ENCODE measurements around the gene C15orf62. TPM values are rescaled to one million over a fixed set of nuclear protein-coding genes. Genes with fewer than 3 reads are reported as not detected.

Gene C15orf62
- total RNA-seq: 0.13 TPM
- 1 to 10 TPM in 5 of 8 donors, under 1 TPM in 3; 0.64 to 2.2 (median 1.4) TPM for polyA plus RNA-seq (ENCODE audit: insufficient read depth in 1 of 8, insufficient read length in 8 of 8, low replicate concordance in 1 of 8)
- long read RNA-seq, donor 1, partial matches to known transcripts: 0 of 1 reads
- long read RNA-seq, donor 1, other reads (novel, unspliced or antisense): 0 of 1 reads
- long read RNA-seq, donor 2: 0 reads
- long read RNA-seq, donor 3, partial matches to known transcripts: 0 of 7 reads
- long read RNA-seq, donor 3, other reads (novel, unspliced or antisense): 6 of 7 reads
- long read RNA-seq, donor 4, partial matches to known transcripts: 0 of 3 reads
- long read RNA-seq, donor 4, other reads (novel, unspliced or antisense): 0 of 3 reads
- long read RNA-seq, donor 5, partial matches to known transcripts: 0 of 2 reads
- long read RNA-seq, donor 5, other reads (novel, unspliced or antisense): 0 of 2 reads
- long read RNA-seq, donor 6, partial matches to known transcripts: 0 of 2 reads
- long read RNA-seq, donor 6, other reads (novel, unspliced or antisense): 0 of 2 reads
- long read RNA-seq, donor 7: 0 reads
- long read RNA-seq, donor 8, partial matches to known transcripts: 0 of 1 reads
- long read RNA-seq, donor 8, other reads (novel, unspliced or antisense): 0 of 1 reads
- long read RNA-seq, donor 9: 0 reads
- long read RNA-seq, donor 10, partial matches to known transcripts: 0 of 3 reads
- long read RNA-seq, donor 10, other reads (novel, unspliced or antisense): 0 of 3 reads
- long read RNA-seq, donor 11, partial matches to known transcripts: 0 of 2 reads
- long read RNA-seq, donor 11, other reads (novel, unspliced or antisense): 0 of 2 reads

GRCh38 chr15:40769274-40770146 is at the start of gene C15orf62:
Gene C15orf62 (plus strand): TSS chr15:40769980. CDS start chr15:40770496, 516 bp downstream.
- no peaks in the 10 kb centered on the region for H3K9me3 ChIP-seq (replicated peaks; ENCODE audit: control insufficient read depth, low read depth, low read length)
- no peaks in the 10 kb centered on the region for H3K27me3 ChIP-seq (ENCODE audit: control insufficient read depth, insufficient read depth, low read length)
- DNase-seq: peak; percentile 48
- peaks cover 39% of the 10 kb centered on the region for H3K36me3 ChIP-seq (ENCODE audit: control insufficient read depth, insufficient read depth, low read length)
- peaks cover 37% of the 10 kb centered on the region for H3K4me1 ChIP-seq (ENCODE audit: control insufficient read depth, insufficient read depth, low read length)
- WGBS (ENCODE audit: insufficient coverage): 47% methylated on average over 23 of the region's 28 CpGs
- H3K4me3 ChIP-seq (ENCODE audit: low read length): no peak within 1 kb of the TSS
- H3K27ac ChIP-seq (ENCODE audit: low read length): peak within 1 kb of the TSS; percentile 75

GRCh38 chr15:40721701-40722100 is 48.1 kb upstream of the C15orf62 start:
- no peak overlapping the region for H3K4me3 ChIP-seq (ENCODE audit: low read length)
- DNase-seq: no peak
- no peaks in the 10 kb centered on the region for H3K9me3 ChIP-seq (replicated peaks; ENCODE audit: control insufficient read depth, low read depth, low read length)
- no CpG with 5 or more reads among the region's 1 CpG for WGBS (ENCODE audit: insufficient coverage)
- H3K4me1 ChIP-seq (ENCODE audit: control insufficient read depth, insufficient read depth, low read length): no peaks in the 10 kb centered on the region
- no peak overlapping the region for H3K27ac ChIP-seq (ENCODE audit: low read length)
- H3K27me3 ChIP-seq (ENCODE audit: control insufficient read depth, insufficient read depth, low read length): no peaks in the 10 kb centered on the region
- H3K36me3 ChIP-seq (ENCODE audit: control insufficient read depth, insufficient read depth, low read length): peaks cover 6% of the 10 kb centered on the region

GRCh38 chr15:40722354-40722753 is 47.4 kb upstream of the C15orf62 start:
- Histone ChIP-seq H3K36me3 (ENCODE audit: control insufficient read depth, insufficient read depth, low read length) (peaks cover 6% of the 10 kb centered on the region), H3K9me3 (replicated peaks; ENCODE audit: control insufficient read depth, low read depth, low read length) (no peaks in the 10 kb centered on the region), H3K4me3 (ENCODE audit: low read length) (no peak overlapping the region), H3K27me3 (ENCODE audit: control insufficient read depth, insufficient read depth, low read length) (no peaks in the 10 kb centered on the region), H3K27ac (ENCODE audit: low read length) (no peak overlapping the region), H3K4me1 (ENCODE audit: control insufficient read depth, insufficient read depth, low read length) (no peaks in the 10 kb centered on the region)
- DNase-seq: no peak
- 100% methylated on average over 3 of the region's 4 CpGs for WGBS (ENCODE audit: insufficient coverage)

- WGBS (ENCODE audit: insufficient coverage): no CpG with 5 or more reads among the region's 2 CpGs
- no peak overlapping the region for H3K27ac ChIP-seq (ENCODE audit: low read length)
- H3K27me3 ChIP-seq (ENCODE audit: control insufficient read depth, insufficient read depth, low read length): no peaks in the 10 kb centered on the region
These were observed 46.8 kb upstream of the C15orf62 start for GRCh38 chr15:40722934-40723333.

GRCh38 chr15:40723919-40724318 is 45.9 kb upstream of the C15orf62 start:
- DNase-seq: no peak
- no peaks in the 10 kb centered on the region for H3K27me3 ChIP-seq (ENCODE audit: control insufficient read depth, insufficient read depth, low read length)
- no peak overlapping the region for H3K27ac ChIP-seq (ENCODE audit: low read length)
- H3K9me3 ChIP-seq (replicated peaks; ENCODE audit: control insufficient read depth, low read depth, low read length): no peaks in the 10 kb centered on the region
- H3K36me3 ChIP-seq (ENCODE audit: control insufficient read depth, insufficient read depth, low read length): peaks cover 7% of the 10 kb centered on the region
- no CpG with 5 or more reads among the region's 2 CpGs for WGBS (ENCODE audit: insufficient coverage)
- no peaks in the 10 kb centered on the region for H3K4me1 ChIP-seq (ENCODE audit: control insufficient read depth, insufficient read depth, low read length)
- H3K4me3 ChIP-seq (ENCODE audit: low read length): no peak overlapping the region

More at GRCh38 chr15:40722934-40723333, 46.8 kb upstream of the C15orf62 start:
- no peak overlapping the region for H3K4me3 ChIP-seq (ENCODE audit: low read length)
- DNase-seq: no peak
- no peaks in the 10 kb centered on the region for H3K9me3 ChIP-seq (replicated peaks; ENCODE audit: control insufficient read depth, low read depth, low read length)
- H3K36me3 ChIP-seq (ENCODE audit: control insufficient read depth, insufficient read depth, low read length): peaks cover 6% of the 10 kb centered on the region
- no peaks in the 10 kb centered on the region for H3K4me1 ChIP-seq (ENCODE audit: control insufficient read depth, insufficient read depth, low read length)

- Histone ChIP-seq H3K27ac (ENCODE audit: low read length) (peak overlapping the region; percentile 42), H3K36me3 (ENCODE audit: control insufficient read depth, insufficient read depth, low read length) (peaks cover 44% of the 10 kb centered on the region), H3K9me3 (replicated peaks; ENCODE audit: control insufficient read depth, low read depth, low read length) (no peaks in the 10 kb centered on the region), H3K4me3 (ENCODE audit: low read length) (no peak overlapping the region), H3K4me1 (ENCODE audit: control insufficient read depth, insufficient read depth, low read length) (no peaks in the 10 kb centered on the region), H3K27me3 (ENCODE audit: control insufficient read depth, insufficient read depth, low read length) (no peaks in the 10 kb centered on the region)
- WGBS (ENCODE audit: insufficient coverage): no CpG with 5 or more reads among the region's 3 CpGs
- DNase-seq: peak; percentile 80
These were observed 38.7 kb upstream of the C15orf62 start for GRCh38 chr15:40731034-40731433.

GRCh38 chr15:40736575-40736974 is 33.2 kb upstream of the C15orf62 start:
- Histone ChIP-seq H3K27ac (ENCODE audit: low read length) (no peak overlapping the region), H3K27me3 (ENCODE audit: control insufficient read depth, insufficient read depth, low read length) (no peaks in the 10 kb centered on the region), H3K9me3 (replicated peaks; ENCODE audit: control insufficient read depth, low read depth, low read length) (no peaks in the 10 kb centered on the region), H3K4me3 (ENCODE audit: low read length) (no peak overlapping the region), H3K4me1 (ENCODE audit: control insufficient read depth, insufficient read depth, low read length) (no peaks in the 10 kb centered on the region), H3K36me3 (ENCODE audit: control insufficient read depth, insufficient read depth, low read length) (peaks cover 69% of the 10 kb centered on the region)
- DNase-seq: no peak
- 100% methylated on average over 1 of the region's 4 CpGs for WGBS (ENCODE audit: insufficient coverage)

GRCh38 chr15:40737048-40737447 is 32.7 kb upstream of the C15orf62 start:
- H3K36me3 ChIP-seq (ENCODE audit: control insufficient read depth, insufficient read depth, low read length): peaks cover 67% of the 10 kb centered on the region
- no peaks in the 10 kb centered on the region for H3K27me3 ChIP-seq (ENCODE audit: control insufficient read depth, insufficient read depth, low read length)
- H3K27ac ChIP-seq (ENCODE audit: low read length): no peak overlapping the region
- DNase-seq: no peak
- no peaks in the 10 kb centered on the region for H3K9me3 ChIP-seq (replicated peaks; ENCODE audit: control insufficient read depth, low read depth, low read length)
- WGBS (ENCODE audit: insufficient coverage): no CpG with 5 or more reads among the region's 3 CpGs
- no peak overlapping the region for H3K4me3 ChIP-seq (ENCODE audit: low read length)
- H3K4me1 ChIP-seq (ENCODE audit: control insufficient read depth, insufficient read depth, low read length): no peaks in the 10 kb centered on the region

- DNase-seq: no peak
- H3K36me3 ChIP-seq (ENCODE audit: control insufficient read depth, insufficient read depth, low read length): peaks cover 73% of the 10 kb centered on the region
- H3K4me3 ChIP-seq (ENCODE audit: low read length): no peak overlapping the region
- H3K27ac ChIP-seq (ENCODE audit: low read length): no peak overlapping the region
- no peaks in the 10 kb centered on the region for H3K4me1 ChIP-seq (ENCODE audit: control insufficient read depth, insufficient read depth, low read length)
- 67% methylated on average over 1 of the region's 2 CpGs for WGBS (ENCODE audit: insufficient coverage)
- no peaks in the 10 kb centered on the region for H3K27me3 ChIP-seq (ENCODE audit: control insufficient read depth, insufficient read depth, low read length)
- H3K9me3 ChIP-seq (replicated peaks; ENCODE audit: control insufficient read depth, low read depth, low read length): no peaks in the 10 kb centered on the region
These were observed 30.7 kb upstream of the C15orf62 start for GRCh38 chr15:40739047-40739446.
